ENCODE measurements around the gene ANO6.
"Not testable (repeated sequence)": the region's sequence is repeated elsewhere in the genome, so short reads cannot be mapped to it uniquely, and the experiment has no call there.

The ANO6 gene

GRCh38 chr12:45215419-45216229 is at the start of gene ANO6:
Gene ANO6, plus strand, starts transcription at chr12:45216095. Its CDS starts 227 bp downstream, at chr12:45216322.
- peak; percentile 73 for DNase-seq (ENCODE audit: low spot score)

- DNase-seq (ENCODE audit: low spot score), result no peak
Measured at GRCh38 chr12:45168976-45169375, 46.9 kb upstream of the ANO6 start.

GRCh38 chr12:45170456-45171042 is 45.3 kb upstream of the ANO6 start:
- DNase-seq (ENCODE audit: low spot score), result peak; percentile 54

GRCh38 chr12:45173293-45173692 is 42.6 kb upstream of the ANO6 start:
- not testable (repeated sequence) for DNase-seq (ENCODE audit: low spot score)

- no peak for DNase-seq (ENCODE audit: low spot score)
Measured at GRCh38 chr12:45174595-45174994, 41.3 kb upstream of the ANO6 start.

GRCh38 chr12:45178771-45179170 is 37.1 kb upstream of the ANO6 start:
- no peak for DNase-seq (ENCODE audit: low spot score)

- DNase-seq (ENCODE audit: low spot score), result no peak
Measured at GRCh38 chr12:45182511-45182910, 33.4 kb upstream of the ANO6 start.

GRCh38 chr12:45183246-45183645 is 32.6 kb upstream of the ANO6 start:
- no peak for DNase-seq (ENCODE audit: low spot score)

GRCh38 chr12:45184147-45184963 is 31.5 kb upstream of the ANO6 start:
- DNase-seq (ENCODE audit: low spot score), result no peak

- no peak for DNase-seq (ENCODE audit: low spot score)
Measured at GRCh38 chr12:45186762-45187161, 29.1 kb upstream of the ANO6 start.

- DNase-seq (ENCODE audit: low spot score), result no peak
Measured at GRCh38 chr12:45189766-45190403, 26.0 kb upstream of the ANO6 start.

- no peak for DNase-seq (ENCODE audit: low spot score)
Measured at GRCh38 chr12:45191239-45191638, 24.7 kb upstream of the ANO6 start.

GRCh38 chr12:45192707-45193106 is 23.2 kb upstream of the ANO6 start:
- DNase-seq (ENCODE audit: low spot score), result no peak

- DNase-seq (ENCODE audit: low spot score), result no peak
Measured at GRCh38 chr12:45200491-45201043, 15.3 kb upstream of the ANO6 start.

- DNase-seq (ENCODE audit: low spot score), result no peak
Measured at GRCh38 chr12:45203767-45204166, 12.1 kb upstream of the ANO6 start.

- DNase-seq (ENCODE audit: low spot score), result no peak
Measured at GRCh38 chr12:45204757-45205156, 11.1 kb upstream of the ANO6 start.

GRCh38 chr12:45205165-45205825 is 10.6 kb upstream of the ANO6 start:
- no peak for DNase-seq (ENCODE audit: low spot score)

GRCh38 chr12:45208604-45209487 is 7.0 kb upstream of the ANO6 start:
- DNase-seq (ENCODE audit: low spot score), result no peak

- DNase-seq (ENCODE audit: low spot score), result no peak
Measured at GRCh38 chr12:45209784-45210183, 6.1 kb upstream of the ANO6 start.

- no peak for DNase-seq (ENCODE audit: low spot score)
Measured at GRCh38 chr12:45212064-45212463, 3.8 kb upstream of the ANO6 start.

All from globus pallidus (tissue), 1 donor.